Esophagus (tissue), 2 donors: ENCODE results near the gene LCN1. TPM values are rescaled to one million over a fixed set of nuclear protein-coding genes. Genes with fewer than 3 reads are reported as not detected.
"Not testable (repeated sequence)": the region's sequence is repeated elsewhere in the genome, so short reads cannot be mapped to it uniquely, and the experiment has no call there.

Experiments
- H3K27ac ChIP-seq, 2 donors: one replicate each; pipeline ENCODE4 v1.5.1; 2013; ENCODE audit warnings: low read depth in 2 of 2, mild to moderate bottlenecking in 2 of 2, inconsistent platforms in 1 of 2, low read length in 1 of 2, moderate library complexity in 1 of 2
- H3K27me3 ChIP-seq, 2 donors: one replicate each; pipeline ENCODE4 v1.6.1; 2013; ENCODE audit warnings: low read length in 2 of 2, control low read depth in 1 of 2, mild to moderate bottlenecking in 1 of 2; ENCODE audit not compliant: insufficient read depth in 2 of 2, control insufficient read depth in 1 of 2
- H3K36me3 ChIP-seq, 2 donors: one replicate each; pipeline ENCODE4 v1.6.1; 2013; ENCODE audit warnings: low read length in 1 of 2; ENCODE audit not compliant: control insufficient read depth in 2 of 2, insufficient read depth in 2 of 2
- H3K4me1 ChIP-seq, 2 donors: one replicate each; pipeline ENCODE4 v1.6.1; 2013; ENCODE audit warnings: low read length in 1 of 2; ENCODE audit not compliant: control insufficient read depth in 2 of 2, insufficient read depth in 2 of 2
- H3K4me3 ChIP-seq, 2 donors: one replicate each; pipeline ENCODE4 v1.5.1; 2013; ENCODE audit warnings: low read length in 2 of 2, mild to moderate bottlenecking in 2 of 2, low read depth in 1 of 2, moderate library complexity in 1 of 2
- H3K9me3 ChIP-seq, 2 donors: one replicate each; pipeline ENCODE4 v1.6.1; 2013; ENCODE audit warnings: mild to moderate bottlenecking in 2 of 2, low read depth in 1 of 2, low read length in 1 of 2, moderate library complexity in 1 of 2; ENCODE audit not compliant: control insufficient read depth in 2 of 2, insufficient read depth in 1 of 2
- WGBS, 2 donors: extraction: QIAGEN DNeasy Blood & Tissue Kit; methylation state at CpG; one replicate each; pipeline ENCODE4 v1.1.7; 2013; 5-methylcytosine and 5-hydroxymethylcytosine counted together
- polyA plus RNA-seq, 2 donors: library from polyadenylated mRNA; stranded (reverse); fragments of 200-250 nt; gene quantifications; one replicate each; pipeline ENCODE4 v1.2.3, GENCODE V29; 2013
- donor health status: healthy with polysubstance abuse.
- donor health status: Bipolar disorder and iron deficiency.

Gene LCN1
- polyA plus RNA-seq, 2 donors: not detected

DNA sequence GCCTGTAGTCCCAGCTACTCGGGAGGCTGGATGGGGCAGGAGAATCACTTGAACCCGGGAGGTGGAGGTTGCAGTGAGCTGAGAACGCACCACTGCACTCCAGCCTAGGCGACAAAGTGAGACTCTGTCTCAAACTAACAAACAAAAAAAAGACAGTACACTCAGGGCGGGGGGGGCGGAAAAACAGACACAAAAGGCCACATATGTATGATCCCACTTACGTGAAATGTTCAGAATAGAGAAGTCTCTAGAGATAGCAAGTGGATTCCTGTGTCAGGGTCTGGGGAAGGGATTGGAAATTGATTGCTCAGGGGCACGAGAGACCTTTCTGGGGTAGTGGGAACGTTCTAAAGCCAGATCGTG is 9.0 kb upstream of the LCN1 start:
- H3K27ac ChIP-seq: no peak overlapping the region
- H3K36me3 ChIP-seq: no peaks in the 10 kb centered on the region
- H3K9me3 ChIP-seq: peaks cover 0 to 3% of the 10 kb centered on the region in 2 donors
- no peaks in the 10 kb centered on the region for H3K4me1 ChIP-seq
- no peaks in the 10 kb centered on the region for H3K27me3 ChIP-seq
- H3K4me3 ChIP-seq: no peak overlapping the region
- WGBS, 2 donors: 78 to 79% methylated on average over 10 of the region's 10 CpGs

DNA sequence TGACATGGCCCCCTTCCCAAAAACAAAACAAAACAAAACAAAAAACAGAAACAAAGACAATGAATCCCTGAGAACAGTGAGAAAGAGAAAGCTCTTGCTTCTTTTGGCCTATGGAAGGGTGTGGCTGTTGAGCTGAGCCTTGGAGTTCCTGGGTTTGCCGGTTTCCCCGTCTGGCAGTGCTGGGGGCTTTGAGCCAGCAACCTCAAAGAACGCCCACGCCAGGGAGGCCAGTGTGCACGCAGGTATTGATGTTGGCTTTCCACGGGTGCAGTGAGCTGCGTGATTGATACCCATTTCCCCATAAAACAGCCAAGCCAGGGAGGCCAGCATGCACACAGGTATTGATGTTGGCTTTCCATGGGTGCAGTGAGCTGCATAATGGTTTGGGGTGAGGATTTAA is 8.3 kb upstream of the LCN1 start:
- Histone ChIP-seq H3K36me3 (no peaks in the 10 kb centered on the region), H3K27me3 (no peaks in the 10 kb centered on the region), H3K9me3 (peaks cover 0 to 3% of the 10 kb centered on the region in 2 donors), H3K27ac (no peak overlapping the region), H3K4me1 (no peaks in the 10 kb centered on the region), H3K4me3 (no peak overlapping the region)
- 37 to 39% methylated on average over 7 of the region's 7 CpGs for WGBS, 2 donors

DNA sequence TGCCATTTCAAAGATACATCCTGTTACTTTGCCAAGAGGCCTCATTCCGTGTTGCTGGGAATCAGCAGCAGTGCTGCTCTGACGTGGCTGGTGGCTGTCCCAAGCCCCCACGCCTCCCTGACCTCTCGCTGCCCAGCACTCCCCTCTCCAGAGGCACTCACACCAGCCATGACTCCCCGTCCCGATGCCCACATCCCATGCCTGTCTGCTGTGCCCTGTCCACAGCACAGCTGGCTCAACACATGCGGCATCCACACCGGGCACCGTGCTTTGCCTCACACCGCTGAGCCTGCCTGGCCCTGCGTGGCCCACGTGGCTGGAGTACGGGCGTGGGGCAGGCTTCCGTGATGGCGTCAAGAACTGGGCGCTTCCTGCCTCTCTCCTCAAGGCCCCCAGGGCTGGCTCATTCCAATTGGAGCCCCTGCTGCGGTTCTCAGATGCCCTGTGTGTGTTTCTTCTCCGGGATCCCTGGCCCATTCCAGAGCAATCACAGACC is 7.8 kb upstream of the LCN1 start:
- peaks cover 0 to 3% of the 10 kb centered on the region in 2 donors for H3K9me3 ChIP-seq
- no peak overlapping the region for H3K4me3 ChIP-seq
- 80 to 83% methylated on average over 19 of the region's 19 CpGs for WGBS, 2 donors

DNA sequence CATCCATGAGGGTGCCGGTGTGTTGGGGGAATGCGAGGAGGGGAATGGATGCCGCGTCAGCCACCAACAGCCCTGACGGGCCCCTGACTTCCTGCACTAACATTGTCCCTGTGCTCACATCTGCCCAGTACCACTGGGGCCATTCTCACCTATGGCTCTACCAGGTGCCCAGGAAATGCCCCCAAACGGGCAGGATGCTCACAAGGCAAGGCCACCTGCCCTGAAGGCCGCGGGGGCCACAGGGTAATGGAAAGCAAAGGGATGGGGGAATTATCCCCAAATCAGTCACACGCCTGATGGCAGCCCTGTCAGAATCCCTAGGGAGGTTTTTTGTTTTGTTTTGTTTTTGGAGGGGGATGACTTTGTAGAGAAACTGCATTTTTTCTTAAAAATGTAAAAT is 7.3 kb upstream of the LCN1 start:
- not testable (repeated sequence) for H3K4me3 ChIP-seq, H3K9me3 ChIP-seq, H3K36me3 ChIP-seq, H3K4me1 ChIP-seq, H3K27me3 ChIP-seq, H3K27ac ChIP-seq
- WGBS, 2 donors: 83 to 86% methylated on average over 9 of the region's 9 CpGs

More for the DNA sequence above, 7.8 kb upstream of the LCN1 start:
- Histone ChIP-seq H3K36me3 (no peaks in the 10 kb centered on the region), H3K27ac (no peak overlapping the region), H3K4me1 (no peaks in the 10 kb centered on the region), H3K27me3 (no peaks in the 10 kb centered on the region)

DNA sequence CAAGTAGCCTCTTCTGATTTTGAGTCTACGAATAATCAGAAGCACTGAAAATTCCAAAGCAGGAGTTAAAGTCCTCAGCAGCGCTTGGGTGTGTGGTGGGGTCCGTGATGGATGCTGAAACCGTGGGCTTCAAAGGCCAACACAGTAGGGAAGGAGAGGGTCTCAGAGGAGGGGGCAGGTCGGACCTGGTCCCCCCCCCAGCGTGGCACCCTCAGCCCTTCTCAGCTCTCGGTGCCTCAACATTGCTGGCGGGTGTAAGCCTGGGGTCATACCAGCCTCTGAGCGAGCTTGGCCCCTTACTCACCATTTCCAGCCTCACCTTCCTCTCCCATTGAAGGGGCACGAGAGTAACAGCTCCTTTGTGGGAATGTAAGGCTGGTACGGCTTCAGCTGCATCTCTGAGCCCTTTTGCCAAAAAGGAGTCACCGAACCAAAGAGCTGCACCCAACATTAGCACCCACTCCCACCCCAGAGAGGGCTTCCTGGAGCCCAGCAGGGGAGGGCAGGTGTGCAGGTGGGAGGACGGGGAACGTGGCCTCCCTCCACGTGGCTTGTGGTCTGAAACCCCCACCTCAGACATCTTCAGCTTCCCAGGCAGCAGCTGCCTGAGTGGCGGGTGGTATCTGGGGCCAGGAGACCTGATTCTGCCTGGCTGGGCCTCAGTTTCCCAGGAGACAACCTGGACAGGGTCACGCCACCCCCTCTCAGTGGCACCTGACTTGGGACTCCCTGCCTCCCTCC is 6.7 kb upstream of the LCN1 start:
- no peaks in the 10 kb centered on the region for H3K9me3 ChIP-seq
- no peaks in the 10 kb centered on the region for H3K36me3 ChIP-seq
- H3K4me3 ChIP-seq: no peak overlapping the region
- no peaks in the 10 kb centered on the region for H3K4me1 ChIP-seq
- no peak overlapping the region for H3K27ac ChIP-seq
- no peaks in the 10 kb centered on the region for H3K27me3 ChIP-seq
- WGBS, 2 donors: 76 to 84% methylated on average over 14 to 17 of the region's 17 CpGs

DNA sequence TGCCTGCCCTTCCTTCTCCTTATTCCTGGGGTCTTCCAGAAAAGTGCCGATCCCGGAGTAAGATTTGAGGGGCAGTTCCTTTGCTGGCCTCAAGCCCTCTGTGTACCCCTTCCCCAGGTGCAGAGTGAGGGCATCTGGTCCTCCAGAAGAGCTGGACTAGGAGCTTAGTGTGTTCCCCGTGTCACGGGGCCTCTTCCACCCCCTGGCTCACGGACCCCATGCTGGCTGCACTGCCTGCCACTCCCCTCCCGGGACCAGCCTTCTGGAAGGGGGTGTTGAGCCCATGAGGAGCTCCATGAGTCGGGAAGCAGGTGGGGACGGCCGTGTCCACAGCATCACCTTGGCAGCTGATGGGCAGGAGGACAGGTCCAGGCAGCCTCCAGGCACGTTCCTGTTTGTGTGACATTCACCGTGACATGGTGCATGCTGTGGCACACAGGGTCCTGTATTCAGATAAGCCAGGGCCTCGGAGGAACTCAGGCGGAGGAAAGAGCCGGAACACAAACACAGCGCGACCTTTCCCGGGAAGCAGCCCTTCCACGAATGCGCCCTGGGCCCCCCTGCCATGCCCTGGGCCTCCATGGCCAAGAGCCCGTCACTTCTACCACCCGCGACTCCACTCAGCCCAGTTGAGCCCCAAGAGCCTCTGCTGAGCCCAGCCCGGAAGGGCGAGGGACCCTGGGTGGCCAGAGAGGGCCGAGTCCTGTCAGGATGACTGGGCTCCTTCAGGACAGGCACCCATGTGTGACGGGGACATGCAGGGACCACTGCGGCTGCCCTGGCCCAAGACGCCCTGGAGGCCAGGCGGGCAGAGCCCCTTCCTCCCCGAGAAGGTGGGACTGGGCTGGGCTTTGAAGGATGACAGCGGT is 5.9 kb upstream of the LCN1 start:
- Histone ChIP-seq H3K36me3 (no peaks in the 10 kb centered on the region), H3K9me3 (no peaks in the 10 kb centered on the region), H3K27me3 (no peaks in the 10 kb centered on the region), H3K27ac (no peak overlapping the region), H3K4me1 (no peaks in the 10 kb centered on the region), H3K4me3 (no peak overlapping the region)
- WGBS, 2 donors: 71 to 79% methylated on average over 31 of the region's 31 CpGs

DNA sequence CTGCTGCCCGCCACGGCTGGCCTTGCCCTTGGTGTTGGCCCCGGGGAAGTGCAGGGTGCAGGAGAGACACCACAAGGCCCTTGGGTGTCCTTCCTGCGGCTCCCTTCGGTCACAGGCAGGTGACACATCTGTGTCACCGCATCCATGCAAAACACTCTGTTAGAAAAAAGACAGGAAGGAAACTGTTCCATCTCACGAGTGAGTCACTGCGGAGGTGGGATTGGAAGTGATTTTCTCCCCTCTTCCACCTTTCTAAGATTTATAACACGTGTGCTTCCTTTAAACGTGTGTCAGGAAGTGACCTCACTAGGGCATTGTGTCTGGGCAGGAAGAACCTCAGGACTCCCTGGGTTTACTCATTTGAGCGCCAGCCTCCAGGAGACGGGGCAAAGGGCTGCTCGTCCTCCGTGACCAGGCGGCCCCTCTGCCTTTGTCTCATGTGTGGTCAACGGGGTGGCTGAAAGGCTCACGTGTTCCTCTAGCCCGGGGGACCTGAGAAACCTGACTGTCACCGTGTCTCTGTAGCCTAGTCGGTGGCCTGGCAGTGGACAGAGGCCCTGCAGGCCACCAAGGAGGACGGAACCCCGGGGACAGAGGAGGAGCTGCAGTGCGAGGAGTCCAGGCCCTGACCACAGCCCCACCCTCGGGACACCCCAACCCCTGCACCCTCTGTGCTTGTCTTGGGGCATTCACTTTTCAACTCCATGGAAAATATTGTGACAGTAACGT is 4.9 kb upstream of the LCN1 start:
- no peak overlapping the region for H3K4me3 ChIP-seq
- 70 to 73% methylated on average over 25 of the region's 25 CpGs for WGBS, 2 donors
- no peak overlapping the region for H3K27ac ChIP-seq
- H3K36me3 ChIP-seq: no peaks in the 10 kb centered on the region
- no peaks in the 10 kb centered on the region for H3K27me3 ChIP-seq
- no peaks in the 10 kb centered on the region for H3K9me3 ChIP-seq
- no peaks in the 10 kb centered on the region for H3K4me1 ChIP-seq

DNA sequence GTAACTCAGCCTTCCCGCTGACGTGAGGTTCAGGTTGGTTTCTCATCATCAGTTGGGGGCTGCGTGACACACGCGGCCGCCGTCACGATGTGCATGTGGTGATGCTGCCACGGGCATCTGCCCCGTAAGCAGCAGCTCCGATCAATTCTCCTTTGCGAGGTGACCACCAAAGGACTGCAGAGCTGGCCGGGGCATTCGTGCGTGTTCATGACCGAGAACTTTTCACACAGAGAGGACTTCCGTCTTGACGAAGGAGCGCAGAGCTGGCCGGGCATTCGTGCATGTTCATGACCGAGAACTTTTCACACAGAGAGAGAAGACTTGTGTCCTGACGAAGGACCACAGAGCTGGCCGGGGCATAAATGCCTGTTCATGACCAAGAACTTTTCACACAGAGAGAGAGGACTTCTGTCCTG is 3.8 kb upstream of the LCN1 start:
- H3K36me3 ChIP-seq: no peaks in the 10 kb centered on the region
- no peak overlapping the region for H3K4me3 ChIP-seq
- 89 to 92% methylated on average over 24 of the region's 24 CpGs for WGBS, 2 donors
- no peaks in the 10 kb centered on the region for H3K27me3 ChIP-seq
- H3K27ac ChIP-seq: no peak overlapping the region
- H3K4me1 ChIP-seq: no peaks in the 10 kb centered on the region
- no peaks in the 10 kb centered on the region for H3K9me3 ChIP-seq

DNA sequence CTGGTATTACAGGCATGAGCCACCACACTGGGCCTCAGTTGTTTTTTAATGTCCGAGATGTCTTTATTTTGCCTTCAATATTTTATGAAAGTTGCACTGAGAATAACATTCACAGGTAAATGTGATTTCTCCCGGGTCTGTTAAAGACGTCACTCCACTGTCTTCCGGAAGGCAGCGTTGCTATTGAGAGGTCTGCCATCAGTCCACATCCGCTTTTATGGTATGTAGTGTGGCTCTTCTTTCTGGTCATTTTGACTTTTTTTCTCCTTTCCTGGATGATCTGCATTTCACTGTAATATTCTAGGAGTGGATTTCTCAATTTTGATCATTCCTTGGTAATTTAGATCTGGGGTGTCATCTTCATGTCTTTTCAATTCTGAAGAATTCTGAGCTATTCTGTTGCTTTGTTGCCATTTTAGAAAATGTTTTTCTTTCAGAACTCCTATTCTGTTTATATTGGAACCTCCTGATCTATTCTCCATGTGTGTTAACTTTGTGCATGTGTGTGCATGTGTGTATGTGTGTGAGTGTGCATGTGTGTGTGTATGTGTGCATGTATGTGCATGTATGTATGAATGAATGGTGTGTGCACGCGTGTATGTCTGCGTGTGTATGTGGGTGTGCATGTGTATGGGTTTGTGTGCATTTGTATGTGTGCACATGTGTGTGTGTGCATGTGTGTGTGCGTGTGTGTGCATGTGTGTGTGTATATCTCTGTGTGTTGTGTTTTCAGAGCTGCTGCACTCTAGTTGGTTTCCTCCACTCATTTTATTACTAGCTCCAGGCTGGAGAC is 1.9 kb upstream of the LCN1 start:
- 89 to 93% methylated on average over 10 of the region's 10 CpGs for WGBS, 2 donors
- Histone ChIP-seq H3K4me3 (no peak overlapping the region), H3K9me3 (no peaks in the 10 kb centered on the region), H3K27ac (no peak overlapping the region), H3K4me1 (no peaks in the 10 kb centered on the region), H3K27me3 (no peaks in the 10 kb centered on the region), H3K36me3 (no peaks in the 10 kb centered on the region)
